WTC11 (cell line): ENCODE results near the gene MSL1. TPM values are rescaled to one million over a fixed set of nuclear protein-coding genes. Genes with fewer than 3 reads are reported as not detected.
"Not testable (repeated sequence)": the region's sequence is repeated elsewhere in the genome, so short reads cannot be mapped to it uniquely, and the experiment has no call there.

Source experiments
- ATAC-seq: fragments of 200-7000 bp; cut with Tn5 transposase; 2 replicates; pipeline ENCODE4 v1.10.0; 2021; ENCODE audit warnings: mild to moderate bottlenecking, moderate library complexity
- CTCF ChIA-PET: fragments of 300-600 bp; sonication (Branson Sonifier 250); formaldehyde crosslinking; loops from one replicate; lab custom pipeline; 2021; ENCODE audit warnings: antibody characterized with exemption; lab: Charles Lee
- POLR2A ChIA-PET: fragments of 350-600 bp; sonication (Branson Sonifier 250); formaldehyde crosslinking; loops from one replicate; lab custom pipeline; 2021; ENCODE audit warnings: antibody characterized with exemption; lab: Charles Lee
- DNase-seq: peaks from one replicate; pipeline ENCODE4 v3.0.0; 2021; ENCODE audit warnings: low spot score
- H3K27ac Mint-ChIP-seq: 2 replicates; pipeline ENCODE4 v1.8.0; 2021; ENCODE audit warnings: mixed read lengths
- H3K27me3 Mint-ChIP-seq: 2 replicates; pipeline ENCODE4 v1.8.0; 2021; ENCODE audit warnings: low read depth, mild to moderate bottlenecking, moderate library complexity, mixed read lengths
- H3K36me3 Mint-ChIP-seq: 2 replicates; pipeline ENCODE4 v1.8.0; 2021; ENCODE audit warnings: mixed read lengths
- H3K4me1 Mint-ChIP-seq: 2 replicates; pipeline ENCODE4 v1.8.0; 2022; ENCODE audit warnings: mixed read lengths
- H3K4me3 Mint-ChIP-seq: 2 replicates; pipeline ENCODE4 v1.8.0; 2021; ENCODE audit warnings: mild to moderate bottlenecking, moderate library complexity, mixed read lengths
- H3K9me3 Mint-ChIP-seq: 2 replicates; pipeline ENCODE4 v1.8.0; 2021; ENCODE audit warnings: mixed read lengths
- GRHL2 ChIP-seq: fragments of 250-450 bp; sonication (Bioruptor Pico); IDR thresholded peaks from 2 replicates; pipeline ENCODE4 v1.8.0; 2022; ENCODE audit warnings: mild to moderate bottlenecking, moderate library complexity; ENCODE audit not compliant: insufficient replicate concordance, severe bottlenecking
- GTF2I ChIP-seq: fragments of 250-450 bp; sonication (Bioruptor Pico); conservative IDR thresholded peaks from 2 replicates; pipeline ENCODE4 v1.4.0; 2021; ENCODE audit warnings: mild to moderate bottlenecking
- JUN ChIP-seq: sonication (generic); formaldehyde crosslinking; IDR thresholded peaks from 2 replicates; pipeline ENCODE4 v1.8.0; 2023; ENCODE audit warnings: mild to moderate bottlenecking, missing genetic modification reagents
- ZBTB21 ChIP-seq: sonication (generic); formaldehyde crosslinking; IDR thresholded peaks from 2 replicates; pipeline ENCODE4 v1.8.1; 2023; ENCODE audit warnings: mild to moderate bottlenecking, missing genetic modification reagents, borderline replicate concordance
- ZNF121 ChIP-seq: sonication (generic); formaldehyde crosslinking; IDR thresholded peaks from 2 replicates; pipeline ENCODE4 v1.8.0; 2023; ENCODE audit warnings: missing genetic modification reagents
- ZNF671 ChIP-seq: fragments of 250-450 bp; sonication (Bioruptor Pico); IDR thresholded peaks from 2 replicates; pipeline ENCODE4 v1.8.0; 2021; ENCODE audit warnings: mild to moderate bottlenecking
- total RNA-seq: library from RNA; stranded (reverse); gene quantifications from 3 replicates; pipeline ENCODE4 v1.2.3, GENCODE V29; 2021
- TF ChIP-seq, protein P1 (sequence below): fragments of 250-450 bp; sonication (Bioruptor Pico); conservative IDR thresholded peaks from 2 replicates; pipeline ENCODE4 v1.9.0; 2021; ENCODE audit warnings: mild to moderate bottlenecking
- TF ChIP-seq, protein P2 (sequence below): sonication (generic); formaldehyde crosslinking; IDR thresholded peaks from 2 replicates; pipeline ENCODE4 v1.8.1; 2023; ENCODE audit warnings: mild to moderate bottlenecking, missing genetic modification reagents, moderate library complexity
- TF ChIP-seq, protein P3 (sequence below): sonication (generic); formaldehyde crosslinking; IDR thresholded peaks from 2 replicates; pipeline ENCODE4 v1.8.1; 2023; ENCODE audit warnings: mild to moderate bottlenecking, missing genetic modification reagents, moderate library complexity
- TF ChIP-seq, protein P4 (sequence below): sonication (generic); formaldehyde crosslinking; IDR thresholded peaks from 2 replicates; pipeline ENCODE4 v1.8.1; 2023; ENCODE audit warnings: mild to moderate bottlenecking, missing genetic modification reagents
- TF ChIP-seq, protein P5 (sequence below): fragments of 200-600 bp; IDR thresholded peaks from 2 replicates; pipeline ENCODE4 v1.8.0; 2022; ENCODE audit warnings: antibody characterized with exemption

The MSL1 gene
- total RNA-seq, 1 experiment from 2014 or later, result 78.1 TPM

DNA sequence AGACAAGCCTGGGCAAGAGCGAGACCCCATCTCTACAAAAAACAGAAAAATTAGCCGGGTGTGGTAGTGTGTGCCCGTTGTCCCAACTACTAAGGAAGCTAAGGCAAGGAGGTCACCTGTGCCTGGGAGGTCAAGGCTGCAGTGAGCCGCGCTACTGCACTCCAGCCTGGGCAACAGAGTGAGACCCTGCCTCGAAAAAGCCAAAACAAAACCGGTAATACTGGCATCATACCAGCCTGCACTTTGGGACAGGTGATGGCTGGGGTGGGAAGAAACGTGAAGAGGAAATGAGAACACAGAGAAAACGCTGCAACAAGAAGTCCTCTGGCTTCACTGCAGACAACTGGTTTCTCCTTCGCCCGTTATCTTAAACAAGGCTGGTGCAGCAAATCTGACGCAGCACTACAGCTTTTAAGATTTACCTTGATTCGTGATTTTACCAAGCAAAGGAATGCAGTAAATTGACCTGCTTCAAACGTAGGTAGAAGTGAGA, 17.8 kb downstream of the MSL1 start:
- ChIA-PET CTCF (interaction anchor here (1.1 to 2.7 kb wide), 5 partner anchors 16 to 181 kb away, joined by 3 to 17 read pairs (median 4); no protein-coding TSS in a partner anchor), POLR2A (interaction anchor here (0.5 to 2.2 kb wide), 10 partner anchors 16 to 1348 kb away, joined by 3 to 17 read pairs (median 3); partner anchors contain the start of genes MED24 and MSL1)
- no peak for DNase-seq
- Mint-ChIP-seq H3K36me3 (peaks cover 36% of the 10 kb centered on the region), H3K9me3 (no peaks in the 10 kb centered on the region)
- TF ChIP-seq, protein P1, sequence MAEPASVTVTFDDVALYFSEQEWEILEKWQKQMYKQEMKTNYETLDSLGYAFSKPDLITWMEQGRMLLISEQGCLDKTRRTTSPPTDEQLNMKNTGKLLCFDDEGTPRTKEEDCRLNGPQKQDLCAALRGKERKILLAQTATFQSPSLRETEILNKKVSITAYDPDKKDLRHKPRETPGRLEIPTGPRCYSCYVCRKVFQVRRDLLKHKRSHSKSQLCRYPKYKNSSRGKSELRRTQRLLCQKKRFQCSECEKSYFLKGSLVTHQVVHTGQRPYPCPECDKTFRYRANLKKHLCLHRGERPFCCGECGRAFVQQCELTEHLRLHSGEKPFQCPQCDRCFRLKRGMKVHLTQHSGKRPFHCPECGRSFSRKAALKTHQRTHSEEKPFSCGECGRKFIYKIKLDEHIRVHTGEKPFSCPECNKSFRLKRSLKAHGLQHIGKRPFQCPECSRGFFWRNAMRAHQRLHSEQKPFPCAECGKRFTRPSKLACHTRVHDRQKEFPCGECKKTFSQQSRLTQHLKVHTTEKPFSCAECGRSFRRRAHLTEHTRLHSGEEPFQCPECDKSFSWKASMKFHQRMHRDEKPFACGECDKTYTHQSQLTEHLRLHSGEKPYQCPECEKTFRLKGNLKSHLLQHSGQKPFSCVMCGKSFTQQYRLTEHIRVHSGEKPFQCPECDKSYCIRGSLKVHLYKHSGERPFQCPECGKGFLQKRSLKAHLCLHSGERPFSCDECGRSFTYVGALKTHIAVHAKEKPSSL (CRISPR knock-in tag), result no peak
- peak; percentile 48; the same call in 1 of the 2 replicates for TF ChIP-seq GTF2I (CRISPR knock-in tag)
- TF ChIP-seq ZNF671 (CRISPR knock-in tag), result no peak
- TF ChIP-seq ZNF121 (CRISPR knock-in tag), result peak; percentile 100
- TF ChIP-seq JUN, result no peak
- TF ChIP-seq, all 79 proteins: peak for 2
- no peak for ATAC-seq
- Mint-ChIP-seq H3K4me3 (peak overlapping the region; percentile 94), H3K4me1 (peaks cover 19% of the 10 kb centered on the region), H3K27ac (peak overlapping the region; percentile 100), H3K27me3 (no peaks in the 10 kb centered on the region)

DNA sequence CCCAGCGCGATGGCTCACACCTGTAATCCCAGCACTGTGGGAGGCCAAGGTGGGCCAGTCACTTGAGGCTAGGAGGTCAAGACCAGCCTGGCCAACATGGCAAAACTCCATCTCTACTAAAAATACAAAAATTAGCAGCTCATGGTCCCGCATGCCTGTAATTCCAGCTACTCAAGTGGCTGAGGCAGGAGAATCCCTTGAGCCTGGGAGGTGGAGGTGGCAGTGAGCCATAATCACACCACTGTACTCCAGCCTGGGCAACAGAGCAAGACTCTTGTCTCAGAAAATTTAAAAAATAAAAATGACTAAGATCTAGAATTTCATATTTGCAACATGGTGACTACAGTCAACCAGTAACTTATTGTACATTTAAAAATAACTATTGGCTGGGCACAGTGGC, 21.4 kb downstream of the MSL1 start:
- peaks cover 19% of the 10 kb centered on the region for H3K4me1 Mint-ChIP-seq
- H3K27ac Mint-ChIP-seq, H3K4me3 Mint-ChIP-seq, H3K9me3 Mint-ChIP-seq, ATAC-seq, DNase-seq, H3K27me3 Mint-ChIP-seq: not testable (repeated sequence)
- CTCF ChIA-PET, result interaction anchor here (0.6 kb wide), 1 partner anchor 67 kb away, joined by 5 read pairs; no protein-coding TSS in a partner anchor
- POLR2A ChIA-PET, result interaction anchor here (0.6 to 0.7 kb wide), 2 partner anchors 96 to 155 kb away, joined by 3 to 4 read pairs; no protein-coding TSS in a partner anchor
- H3K36me3 Mint-ChIP-seq, result peaks cover 40% of the 10 kb centered on the region

DNA sequence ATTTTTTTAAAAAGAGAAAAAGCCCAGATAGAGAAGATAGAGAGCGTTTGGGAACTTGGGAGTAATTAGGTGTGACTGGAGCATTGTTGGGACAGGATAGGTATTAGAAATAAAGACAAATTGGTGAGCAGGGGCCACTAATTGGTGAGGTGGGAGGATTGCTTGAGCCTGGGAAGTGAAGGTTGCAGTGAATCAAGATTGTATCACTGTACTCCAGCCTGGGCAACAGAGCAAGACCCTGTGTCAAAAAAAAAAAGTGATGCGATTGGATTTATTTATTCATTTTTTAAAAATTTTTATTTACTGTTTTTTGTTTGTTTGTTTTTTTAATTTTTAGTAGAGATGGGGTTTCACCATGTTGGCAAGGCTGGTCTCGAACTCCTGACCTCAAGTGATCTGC, 23.7 kb downstream of the MSL1 start:
- H3K36me3 Mint-ChIP-seq, result peaks cover 63% of the 10 kb centered on the region
- H3K27ac Mint-ChIP-seq, result no peak overlapping the region; the same call in 1 of the 2 replicates

More for the DNA sequence above, 23.7 kb downstream of the MSL1 start:
- Mint-ChIP-seq H3K27me3 (no peaks in the 10 kb centered on the region), H3K4me3 (no peak overlapping the region), H3K9me3 (no peaks in the 10 kb centered on the region), H3K4me1 (peaks cover 14% of the 10 kb centered on the region)
- TF ChIP-seq ZBTB21 (CRISPR knock-in tag) (no peak), GRHL2 (CRISPR knock-in tag) (no peak)
- TF ChIP-seq, protein P2, sequence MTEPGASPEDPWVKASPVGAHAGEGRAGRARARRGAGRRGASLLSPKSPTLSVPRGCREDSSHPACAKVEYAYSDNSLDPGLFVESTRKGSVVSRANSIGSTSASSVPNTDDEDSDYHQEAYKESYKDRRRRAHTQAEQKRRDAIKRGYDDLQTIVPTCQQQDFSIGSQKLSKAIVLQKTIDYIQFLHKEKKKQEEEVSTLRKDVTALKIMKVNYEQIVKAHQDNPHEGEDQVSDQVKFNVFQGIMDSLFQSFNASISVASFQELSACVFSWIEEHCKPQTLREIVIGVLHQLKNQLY (CRISPR knock-in tag), result no peak
- TF ChIP-seq, protein P3, sequence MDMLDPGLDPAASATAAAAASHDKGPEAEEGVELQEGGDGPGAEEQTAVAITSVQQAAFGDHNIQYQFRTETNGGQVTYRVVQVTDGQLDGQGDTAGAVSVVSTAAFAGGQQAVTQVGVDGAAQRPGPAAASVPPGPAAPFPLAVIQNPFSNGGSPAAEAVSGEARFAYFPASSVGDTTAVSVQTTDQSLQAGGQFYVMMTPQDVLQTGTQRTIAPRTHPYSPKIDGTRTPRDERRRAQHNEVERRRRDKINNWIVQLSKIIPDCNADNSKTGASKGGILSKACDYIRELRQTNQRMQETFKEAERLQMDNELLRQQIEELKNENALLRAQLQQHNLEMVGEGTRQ (CRISPR knock-in tag), result no peak
- TF ChIP-seq, protein P4, sequence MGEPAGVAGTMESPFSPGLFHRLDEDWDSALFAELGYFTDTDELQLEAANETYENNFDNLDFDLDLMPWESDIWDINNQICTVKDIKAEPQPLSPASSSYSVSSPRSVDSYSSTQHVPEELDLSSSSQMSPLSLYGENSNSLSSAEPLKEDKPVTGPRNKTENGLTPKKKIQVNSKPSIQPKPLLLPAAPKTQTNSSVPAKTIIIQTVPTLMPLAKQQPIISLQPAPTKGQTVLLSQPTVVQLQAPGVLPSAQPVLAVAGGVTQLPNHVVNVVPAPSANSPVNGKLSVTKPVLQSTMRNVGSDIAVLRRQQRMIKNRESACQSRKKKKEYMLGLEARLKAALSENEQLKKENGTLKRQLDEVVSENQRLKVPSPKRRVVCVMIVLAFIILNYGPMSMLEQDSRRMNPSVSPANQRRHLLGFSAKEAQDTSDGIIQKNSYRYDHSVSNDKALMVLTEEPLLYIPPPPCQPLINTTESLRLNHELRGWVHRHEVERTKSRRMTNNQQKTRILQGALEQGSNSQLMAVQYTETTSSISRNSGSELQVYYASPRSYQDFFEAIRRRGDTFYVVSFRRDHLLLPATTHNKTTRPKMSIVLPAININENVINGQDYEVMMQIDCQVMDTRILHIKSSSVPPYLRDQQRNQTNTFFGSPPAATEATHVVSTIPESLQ (CRISPR knock-in tag), result no peak
- TF ChIP-seq, protein P5, sequence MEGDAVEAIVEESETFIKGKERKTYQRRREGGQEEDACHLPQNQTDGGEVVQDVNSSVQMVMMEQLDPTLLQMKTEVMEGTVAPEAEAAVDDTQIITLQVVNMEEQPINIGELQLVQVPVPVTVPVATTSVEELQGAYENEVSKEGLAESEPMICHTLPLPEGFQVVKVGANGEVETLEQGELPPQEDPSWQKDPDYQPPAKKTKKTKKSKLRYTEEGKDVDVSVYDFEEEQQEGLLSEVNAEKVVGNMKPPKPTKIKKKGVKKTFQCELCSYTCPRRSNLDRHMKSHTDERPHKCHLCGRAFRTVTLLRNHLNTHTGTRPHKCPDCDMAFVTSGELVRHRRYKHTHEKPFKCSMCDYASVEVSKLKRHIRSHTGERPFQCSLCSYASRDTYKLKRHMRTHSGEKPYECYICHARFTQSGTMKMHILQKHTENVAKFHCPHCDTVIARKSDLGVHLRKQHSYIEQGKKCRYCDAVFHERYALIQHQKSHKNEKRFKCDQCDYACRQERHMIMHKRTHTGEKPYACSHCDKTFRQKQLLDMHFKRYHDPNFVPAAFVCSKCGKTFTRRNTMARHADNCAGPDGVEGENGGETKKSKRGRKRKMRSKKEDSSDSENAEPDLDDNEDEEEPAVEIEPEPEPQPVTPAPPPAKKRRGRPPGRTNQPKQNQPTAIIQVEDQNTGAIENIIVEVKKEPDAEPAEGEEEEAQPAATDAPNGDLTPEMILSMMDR, result no peak
- POLR2A ChIA-PET, result no interaction called here
- DNase-seq (no peak), ATAC-seq (no peak)
- CTCF ChIA-PET, result interaction anchor here (1.2 kb wide), 1 partner anchor 59 kb away, joined by 3 read pairs; no protein-coding TSS in a partner anchor
